Esophagus mucosa (tissue), 1 donor: ENCODE results near the gene MYH16. TPM values are rescaled to one million over a fixed set of nuclear protein-coding genes. Genes with fewer than 3 reads are reported as not detected.
"Not testable (repeated sequence)": the region's sequence is repeated elsewhere in the genome, so short reads cannot be mapped to it uniquely, and the experiment has no call there.

ENCODE experiments used
- ATAC-seq: fragments of 200-7000 bp; cut with Tn5 transposase; one replicate; pipeline ENCODE4 v1.9.1; 2020
- total RNA-seq: library from RNA; stranded (reverse); gene quantifications from one replicate; pipeline ENCODE4 v1.2.4, GENCODE V29; 2023
- donor health status: DM: yes; HTN: yes; CAD: no.

Gene MYH16
- total RNA-seq, 1 donor from 2014 or later = not detected

GRCh38 chr7:99357701-99358490 is 85.3 kb downstream of the MYH16 start:
- ATAC-seq = no peak

DNA sequence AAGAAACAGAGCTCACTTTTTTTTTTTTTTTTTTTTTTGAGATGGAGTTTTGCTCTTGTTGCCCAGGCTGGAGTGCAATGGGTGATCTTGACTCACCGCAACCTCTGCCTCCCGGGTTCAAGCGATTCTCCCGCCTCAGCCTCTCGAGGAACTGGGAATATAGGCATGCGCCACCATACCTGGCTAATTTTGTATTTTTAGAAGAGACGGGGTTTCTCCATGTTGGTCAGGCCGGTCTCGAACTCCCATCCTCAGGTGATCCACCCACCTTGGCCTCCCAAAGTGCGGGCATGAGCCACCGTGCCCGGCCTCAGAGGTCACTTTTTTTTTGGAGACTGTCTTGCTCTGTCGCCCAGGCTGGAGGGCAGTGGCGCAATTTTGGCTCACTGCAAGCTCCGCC is 85.9 kb downstream of the MYH16 start:
- not testable (repeated sequence) for ATAC-seq

DNA sequence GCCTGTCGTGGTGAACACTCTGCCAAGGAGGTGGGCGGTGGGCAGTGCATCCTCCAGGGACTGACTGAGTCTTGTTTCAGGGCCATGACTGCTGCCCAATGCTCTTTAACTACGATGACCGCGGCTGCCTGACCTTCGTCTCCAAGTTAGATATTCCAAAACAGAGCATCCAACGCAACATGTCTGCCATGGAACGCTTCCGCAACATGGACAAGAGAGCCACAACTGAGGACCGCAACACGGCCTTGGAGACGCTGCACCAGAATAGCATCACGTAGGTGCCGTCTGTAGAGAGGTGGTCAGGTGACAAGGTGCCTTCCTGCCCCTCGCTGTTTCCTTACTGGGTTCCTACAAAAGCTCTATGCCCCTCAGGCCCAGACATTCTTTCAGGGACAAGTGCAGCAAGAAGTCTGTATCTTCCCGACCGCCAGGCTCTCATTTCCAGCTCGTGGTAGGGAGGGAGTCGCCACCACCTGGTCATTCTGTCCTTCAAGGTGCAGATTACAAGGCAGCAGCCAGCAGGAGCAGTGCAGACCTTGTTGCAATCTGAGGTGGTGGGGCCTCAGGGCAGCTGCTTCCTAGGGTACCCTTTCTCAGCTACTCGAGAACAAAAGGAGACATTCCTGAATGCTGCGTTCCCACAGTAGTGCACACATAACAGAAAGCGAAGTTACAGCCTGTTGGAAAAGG is 87.0 kb downstream of the MYH16 start:
- no peak for ATAC-seq

Other genes starting within 250 kb of the MYH16 start
- gene SMURF1, start 128.7 kb upstream of the MYH16 start, total RNA-seq = 27.4 TPM
- gene KPNA7, start 64.7 kb upstream of the MYH16 start, total RNA-seq = 0.72 TPM
- gene ARPC1A, start 53.1 kb downstream of the MYH16 start, total RNA-seq = 182 TPM
- gene ARPC1B, start 101.9 kb downstream of the MYH16 start, total RNA-seq = 53.0 TPM
- gene PDAP1, start 135.8 kb downstream of the MYH16 start, total RNA-seq = 94.4 TPM
- 98.9 TPM for gene BUD31, start 136.1 kb downstream of the MYH16 start, total RNA-seq
- 4.0 TPM for gene PTCD1, start 166.0 kb downstream of the MYH16 start, total RNA-seq
- gene CPSF4, start 166.1 kb downstream of the MYH16 start, total RNA-seq = 23.8 TPM
- gene ATP5MF, start 193.3 kb downstream of the MYH16 start, total RNA-seq = 409 TPM
- 4.2 TPM for gene ZNF789, start 200.1 kb downstream of the MYH16 start, total RNA-seq
- gene ZNF394, start 227.4 kb downstream of the MYH16 start, total RNA-seq = 15.4 TPM
- 3.3 TPM for gene ZKSCAN5, start 231.8 kb downstream of the MYH16 start, total RNA-seq